G401.6 (cell line): ENCODE data around the gene EYA2.

Experiments used
- FAIRE-seq: peaks from 2 replicates; lab custom pipeline; 2012; peaks lifted over from hg19 to GRCh38; lab: Jason Lieb, UNC

EYA2 gene

DNA sequence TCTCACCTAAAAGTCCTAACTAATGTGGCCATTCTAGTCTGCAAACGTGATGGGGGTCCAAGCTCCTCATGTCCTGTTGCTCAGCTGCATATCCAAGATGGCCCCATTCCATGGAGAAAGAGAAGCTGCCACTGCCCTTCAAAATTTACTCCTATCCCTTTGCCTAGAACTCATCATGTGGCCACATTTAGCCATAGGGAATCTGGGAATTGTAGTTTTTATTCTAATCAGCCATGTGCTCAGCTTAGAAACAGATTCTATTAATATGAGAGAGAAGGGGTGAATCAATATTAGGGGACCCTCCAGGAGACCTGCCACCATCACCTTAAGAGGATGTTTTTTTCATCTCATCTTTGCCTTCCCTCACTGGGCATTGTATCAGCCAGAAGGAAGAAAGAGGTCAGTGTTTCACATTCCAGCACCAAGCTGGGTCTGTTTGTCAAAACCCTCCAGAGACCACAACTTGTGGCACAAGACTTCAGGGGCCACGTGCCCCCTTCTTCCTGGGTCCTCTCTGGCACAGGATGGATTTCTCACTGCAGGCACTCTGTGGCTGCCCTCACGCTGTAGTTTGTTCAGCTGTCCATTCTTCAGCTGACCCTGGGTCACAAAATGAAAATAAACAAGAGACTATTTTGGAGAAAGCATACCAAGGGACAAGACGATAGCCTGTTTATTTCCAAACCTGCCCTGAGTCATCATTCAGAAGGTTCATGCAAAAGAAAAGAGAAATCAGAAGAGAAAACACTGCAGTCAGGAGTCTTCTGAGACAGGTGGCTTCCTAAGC, 172.0 kb downstream of the EYA2 start:
- FAIRE-seq: no peak

DNA sequence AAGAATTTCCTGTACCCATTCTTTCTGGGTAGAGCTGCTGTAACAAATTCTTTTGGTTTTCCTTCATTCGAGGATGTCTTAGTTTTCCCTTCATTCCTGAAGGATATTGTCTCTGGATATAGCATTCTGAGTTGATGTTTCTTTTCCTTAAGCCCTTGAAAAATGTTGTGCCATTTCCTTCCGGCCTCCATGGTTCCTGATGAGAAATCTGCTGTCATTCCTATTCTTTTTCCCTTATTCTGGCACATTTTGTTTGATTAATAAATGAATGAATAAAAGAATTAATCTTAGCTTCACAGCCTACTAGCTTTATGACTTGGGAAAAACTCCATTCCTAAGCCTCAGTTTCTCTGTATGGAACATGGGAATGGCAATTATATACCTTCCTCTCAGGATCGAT, 173.1 kb downstream of the EYA2 start:
- no peak for FAIRE-seq

DNA sequence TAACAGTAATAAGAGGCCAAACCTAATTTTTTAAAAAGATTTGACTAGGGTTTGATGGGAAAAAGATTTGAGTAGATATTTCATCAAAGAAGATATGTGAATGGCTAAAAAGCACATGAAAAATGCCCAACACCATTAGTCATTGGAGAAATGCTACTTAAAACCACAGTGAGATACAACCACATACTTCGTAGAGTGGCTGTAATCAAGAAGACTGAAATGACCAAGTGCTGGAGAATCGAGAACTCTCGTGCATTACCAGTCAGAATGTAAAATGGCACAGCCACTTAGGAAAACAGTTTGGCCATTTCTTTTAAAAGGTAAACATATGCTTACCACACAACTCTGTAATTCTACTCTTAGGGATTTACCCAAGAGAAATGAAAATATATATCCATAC, 175.5 kb downstream of the EYA2 start:
- no peak for FAIRE-seq

DNA sequence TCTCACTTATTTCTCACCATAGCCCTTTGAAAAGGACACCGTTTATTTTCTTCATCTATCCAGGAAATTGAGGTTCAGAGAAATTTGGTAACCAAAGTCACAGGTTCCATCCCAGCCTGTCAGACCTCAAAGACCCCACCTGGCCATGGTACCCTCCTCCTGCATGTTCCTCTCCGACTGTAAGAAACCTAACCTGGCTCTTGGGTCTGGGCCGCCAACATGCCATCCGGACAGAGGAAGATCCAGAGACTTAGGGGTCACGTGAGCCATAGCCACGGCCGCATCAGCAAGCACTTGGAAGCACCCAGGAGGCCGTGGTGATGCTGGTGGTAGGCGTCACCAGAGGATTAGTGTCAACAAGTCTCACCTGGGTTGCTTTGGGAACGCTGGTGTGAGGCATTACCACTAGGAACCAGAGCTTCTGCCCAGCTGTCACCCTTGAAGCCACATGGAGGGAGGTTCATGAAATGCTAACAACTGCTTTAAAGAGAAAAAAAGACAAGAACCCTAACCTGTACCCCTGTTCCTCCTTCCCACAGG, 177.1 kb downstream of the EYA2 start:
- FAIRE-seq: no peak

DNA sequence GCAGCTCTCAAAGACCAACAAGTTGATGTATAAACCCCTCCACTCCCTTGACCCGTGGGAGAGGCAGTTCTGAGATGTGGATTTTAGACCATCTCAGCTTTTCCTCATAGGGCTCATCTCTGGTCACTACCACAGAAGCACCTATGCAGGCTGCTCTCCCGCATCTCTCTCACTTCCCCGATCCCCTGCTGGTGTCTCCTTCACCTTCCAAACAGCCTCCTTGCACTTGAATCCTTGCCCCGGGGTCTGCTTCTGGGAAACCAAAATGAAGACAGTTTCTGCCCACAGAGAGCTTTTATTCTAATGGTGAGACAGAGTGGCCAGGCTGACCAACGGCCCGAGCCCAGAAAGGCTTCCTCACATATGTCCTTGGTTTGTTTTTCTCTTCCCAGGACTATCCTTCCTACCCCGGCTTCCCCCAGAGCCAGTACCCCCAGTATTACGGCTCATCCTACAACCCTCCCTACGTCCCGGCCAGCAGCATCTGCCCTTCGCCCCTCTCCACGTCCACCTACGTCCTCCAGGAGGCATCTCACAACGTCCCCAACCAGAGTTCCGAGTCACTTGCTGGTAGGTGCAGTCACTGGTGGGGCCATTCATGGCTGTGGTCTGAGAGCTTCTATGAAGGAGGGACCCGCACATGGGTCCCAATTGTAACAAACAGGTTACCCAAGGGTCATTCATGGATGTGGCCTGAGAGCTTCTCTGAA, 179.3 kb downstream of the EYA2 start:
- FAIRE-seq: no peak

DNA sequence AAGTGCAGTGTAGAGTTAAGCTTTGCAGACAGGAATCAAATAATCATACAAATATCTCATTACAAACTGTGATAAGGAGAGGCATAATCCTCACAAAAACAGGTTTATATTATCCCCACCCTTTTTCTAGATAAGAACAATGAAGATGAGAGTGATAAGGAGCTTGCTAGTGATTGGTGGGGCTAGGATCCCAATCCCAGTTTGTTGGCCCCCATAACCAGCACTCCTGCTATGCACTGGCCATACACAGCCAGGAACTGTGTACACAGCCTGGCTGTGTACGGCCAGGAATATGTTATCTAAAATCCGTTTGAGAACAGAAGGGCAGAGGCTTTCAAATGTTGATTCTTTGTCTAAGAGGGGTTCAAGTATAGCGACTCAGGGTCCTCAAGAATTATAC, 180.6 kb downstream of the EYA2 start:
- FAIRE-seq: no peak

DNA sequence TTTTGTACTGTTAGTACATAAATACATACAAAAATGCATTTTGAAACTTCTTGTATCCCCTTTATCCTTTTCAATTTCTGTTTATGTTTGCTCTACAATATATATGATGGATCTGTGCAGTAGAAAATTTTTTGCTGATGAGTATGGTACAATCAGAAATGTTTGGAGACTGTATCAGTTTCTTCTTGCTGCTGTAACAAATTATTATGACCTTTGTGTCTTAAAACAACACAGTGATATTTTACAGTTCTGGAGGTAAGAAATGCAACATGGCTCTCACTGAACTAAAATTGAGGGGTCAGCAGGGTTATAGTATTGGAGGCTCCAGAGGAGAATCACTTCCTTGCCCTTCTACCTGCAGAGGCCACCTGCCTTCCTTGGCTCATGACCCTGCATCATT, 184.4 kb downstream of the EYA2 start:
- FAIRE-seq: no peak

DNA sequence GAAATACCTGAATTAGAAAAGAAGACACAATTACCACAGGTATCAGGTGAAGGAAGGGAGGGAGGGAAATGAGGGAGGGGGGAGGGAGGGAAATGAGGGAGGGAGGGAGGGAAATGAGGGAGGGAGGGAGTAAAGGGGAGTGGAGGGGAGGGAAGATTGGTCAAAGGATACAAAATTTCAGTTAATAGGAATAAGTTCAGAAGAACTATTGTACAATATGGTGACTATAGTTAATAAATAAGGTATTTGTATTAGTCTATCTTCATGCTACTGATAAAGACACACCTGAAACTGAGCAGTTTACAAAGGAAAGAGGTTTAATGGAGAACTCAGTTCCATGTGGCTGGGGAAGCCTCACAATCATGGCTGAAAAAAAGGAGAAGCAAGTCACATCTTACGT, 185.7 kb downstream of the EYA2 start:
- no peak for FAIRE-seq

DNA sequence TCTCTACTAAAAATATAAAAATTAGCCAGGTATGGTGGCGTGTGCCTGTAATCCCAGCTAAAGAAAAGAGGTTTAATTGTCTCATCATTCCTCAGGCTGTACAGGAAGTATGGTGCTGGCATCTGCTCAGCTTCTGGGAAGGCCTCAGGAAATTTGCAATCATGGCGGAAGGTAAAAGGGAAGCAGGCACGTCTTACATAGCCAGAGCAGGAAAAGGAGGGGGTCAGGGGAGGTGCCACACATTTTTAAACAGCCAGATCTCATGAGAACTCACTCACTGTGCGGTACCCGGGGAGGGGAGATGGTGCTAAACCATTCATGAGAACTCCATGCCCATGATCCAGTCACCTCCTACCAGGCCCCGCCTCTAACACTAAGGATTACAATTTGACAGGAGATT, 191.7 kb downstream of the EYA2 start:
- no peak for FAIRE-seq

DNA sequence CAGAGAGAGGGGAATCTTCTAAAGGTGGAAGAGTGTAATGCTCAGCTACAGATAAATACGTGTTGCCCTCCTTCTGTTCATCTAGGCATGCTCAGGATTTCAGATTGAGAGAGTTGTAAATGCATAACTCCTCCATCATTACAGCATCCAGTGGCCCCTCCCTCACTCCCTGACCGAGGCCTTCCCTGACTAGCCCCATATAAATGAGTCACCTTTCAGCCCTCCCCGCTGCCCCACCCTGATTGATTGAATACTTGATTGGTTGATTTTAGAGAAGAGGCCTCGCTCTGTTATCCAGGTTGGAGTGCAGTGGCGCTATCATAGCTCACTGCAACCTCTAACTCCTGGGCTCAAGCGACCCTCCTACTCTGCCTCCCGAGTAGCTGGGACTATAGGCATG, 193.7 kb downstream of the EYA2 start:
- FAIRE-seq: no peak

DNA sequence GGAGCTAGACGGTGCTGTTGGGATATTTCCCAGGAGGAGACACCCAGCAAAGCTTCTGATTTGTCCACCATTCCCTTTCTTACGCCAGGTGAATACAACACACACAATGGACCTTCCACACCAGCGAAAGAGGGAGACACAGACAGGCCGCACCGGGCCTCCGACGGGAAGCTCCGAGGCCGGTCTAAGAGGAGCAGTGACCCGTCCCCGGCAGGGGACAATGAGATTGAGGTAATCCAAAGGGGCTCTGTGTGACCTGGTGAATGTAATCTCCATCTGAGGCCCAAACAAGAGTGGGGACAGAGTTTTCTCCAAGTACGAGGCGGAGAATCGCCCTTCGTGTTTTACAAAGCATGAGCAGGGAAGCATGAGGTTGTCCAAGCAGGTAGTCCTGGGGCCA, 194.5 kb downstream of the EYA2 start:
- no peak for FAIRE-seq

DNA sequence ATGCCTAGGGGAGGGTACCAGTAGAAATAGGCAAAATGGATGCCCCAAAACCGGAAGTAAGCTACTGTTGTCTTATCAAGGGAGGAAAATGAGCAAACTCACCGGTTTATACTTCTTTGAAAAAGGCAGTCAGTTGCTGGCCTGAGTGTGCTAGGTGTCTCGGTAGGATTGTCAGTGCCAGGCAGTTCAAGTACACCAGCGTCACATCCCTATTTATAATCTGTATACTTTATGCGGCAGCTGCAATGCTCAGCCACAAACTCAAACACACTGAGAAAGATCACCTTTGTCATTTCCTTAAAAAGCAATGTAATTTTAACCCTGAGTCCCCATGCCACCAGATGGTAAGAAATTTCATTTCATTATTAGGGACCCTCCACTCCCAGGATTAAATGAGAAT, 196.2 kb downstream of the EYA2 start:
- FAIRE-seq: no peak

DNA sequence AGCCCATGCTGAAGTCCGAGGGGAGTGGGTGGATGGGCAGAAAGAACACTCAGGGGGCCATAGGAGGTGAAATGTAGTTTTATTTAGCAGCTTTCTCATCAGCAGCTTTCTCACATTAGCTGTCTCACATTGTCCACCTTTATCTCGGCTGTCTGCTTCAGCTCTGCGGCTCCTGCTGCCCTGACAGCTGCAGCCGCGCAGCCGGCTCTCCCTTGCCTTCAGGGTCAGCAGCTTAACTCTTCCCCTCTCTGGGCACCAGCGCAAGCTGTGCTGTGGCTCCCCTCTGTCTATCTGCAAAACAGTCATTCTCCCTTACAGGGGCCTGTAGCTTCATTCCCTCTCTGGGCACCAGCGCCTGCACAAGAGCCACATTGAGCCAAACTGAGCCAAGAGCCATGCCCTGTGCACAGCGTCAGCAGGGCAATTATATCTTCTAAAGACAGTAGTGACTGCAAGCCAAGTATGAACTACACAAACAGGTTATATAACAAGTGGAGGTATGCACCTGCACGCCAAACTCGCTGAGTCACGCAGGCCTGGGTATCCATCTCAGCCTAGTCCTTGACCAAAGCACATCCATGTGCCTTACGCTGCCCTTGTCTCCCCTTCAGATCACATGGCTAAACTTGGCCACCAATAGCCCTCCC, 198.8 kb downstream of the EYA2 start:
- no peak for FAIRE-seq

DNA sequence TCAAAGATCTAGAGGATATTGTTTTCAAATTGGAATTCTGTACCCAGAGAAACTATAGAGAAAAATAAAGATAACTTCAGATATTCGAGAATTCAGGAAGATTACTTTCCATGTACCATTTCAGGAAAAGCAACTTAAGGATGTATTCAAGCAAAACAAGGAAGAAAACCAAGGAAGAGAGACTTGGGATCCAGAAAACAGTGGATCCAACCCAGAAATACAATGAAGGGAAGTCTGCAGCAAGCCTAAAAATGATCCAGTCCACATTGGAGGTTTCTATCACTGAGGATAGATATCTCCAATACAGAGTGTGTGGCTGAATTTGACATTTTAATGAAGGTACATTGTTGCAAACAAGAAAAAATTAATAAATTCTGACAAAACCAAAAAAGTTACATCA, 201.0 kb downstream of the EYA2 start:
- no peak for FAIRE-seq

DNA sequence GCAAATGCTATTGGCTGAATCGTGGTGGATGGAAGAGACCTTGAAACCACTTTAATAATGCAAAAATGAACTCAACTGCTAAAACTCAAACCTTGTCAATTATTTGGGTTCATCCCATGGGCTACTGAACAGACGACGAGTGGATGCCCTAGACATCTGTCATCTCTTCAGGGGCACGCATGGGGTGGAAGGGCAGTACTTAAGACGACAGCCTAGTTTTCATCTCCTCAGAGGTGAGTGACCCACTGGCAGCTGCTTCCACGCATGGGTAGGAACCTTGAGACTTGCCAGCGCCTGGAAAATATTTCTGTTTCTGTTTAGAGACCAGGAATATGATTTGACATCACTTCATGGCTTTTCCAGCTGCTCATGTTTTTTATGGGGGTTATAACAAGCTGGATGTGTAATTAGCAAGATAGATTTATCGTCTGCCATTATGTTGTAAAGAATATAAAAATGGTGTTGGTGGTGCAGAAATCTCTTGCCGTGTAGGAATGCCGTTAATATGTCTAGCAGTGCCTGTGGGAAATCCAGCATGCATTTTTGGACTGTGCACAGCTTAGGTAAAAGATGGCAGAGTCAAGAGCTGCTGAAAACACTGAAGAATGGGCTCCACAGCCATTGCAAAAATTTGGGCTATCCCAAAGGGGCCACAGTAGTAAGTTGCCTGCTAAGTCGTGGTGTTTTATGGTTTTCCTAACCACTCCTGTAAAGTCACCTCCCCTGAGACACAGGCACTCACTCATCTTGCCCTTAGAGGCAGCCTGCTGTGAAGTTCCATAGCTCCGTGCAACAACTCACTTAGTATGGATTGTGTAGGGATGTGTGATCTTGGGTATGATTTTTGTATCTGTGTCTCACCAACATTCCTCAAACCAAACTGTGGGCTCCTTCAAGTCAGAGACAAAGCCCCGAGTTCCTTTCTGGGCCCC, 203.3 kb downstream of the EYA2 start:
- no peak for FAIRE-seq

DNA sequence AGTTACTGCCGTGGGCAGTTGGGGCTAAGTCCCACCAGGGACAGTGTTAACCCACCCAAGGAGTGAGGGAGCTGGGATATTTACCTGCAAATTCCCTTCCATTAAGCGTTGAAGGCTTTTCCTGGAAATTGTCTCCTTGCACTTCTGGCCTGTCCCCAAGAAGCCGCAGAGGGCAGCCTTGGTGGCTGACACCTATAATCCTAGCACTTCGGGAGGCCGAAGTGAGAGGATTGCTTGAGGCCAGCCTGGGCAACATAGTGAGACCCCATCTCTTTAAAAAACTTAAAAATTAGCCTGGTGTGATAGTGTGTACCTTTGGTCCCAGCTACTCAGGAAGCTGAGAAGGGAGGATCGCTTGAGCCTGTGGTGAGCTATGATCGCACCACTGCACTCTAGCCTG, 204.4 kb downstream of the EYA2 start:
- FAIRE-seq: no peak

DNA sequence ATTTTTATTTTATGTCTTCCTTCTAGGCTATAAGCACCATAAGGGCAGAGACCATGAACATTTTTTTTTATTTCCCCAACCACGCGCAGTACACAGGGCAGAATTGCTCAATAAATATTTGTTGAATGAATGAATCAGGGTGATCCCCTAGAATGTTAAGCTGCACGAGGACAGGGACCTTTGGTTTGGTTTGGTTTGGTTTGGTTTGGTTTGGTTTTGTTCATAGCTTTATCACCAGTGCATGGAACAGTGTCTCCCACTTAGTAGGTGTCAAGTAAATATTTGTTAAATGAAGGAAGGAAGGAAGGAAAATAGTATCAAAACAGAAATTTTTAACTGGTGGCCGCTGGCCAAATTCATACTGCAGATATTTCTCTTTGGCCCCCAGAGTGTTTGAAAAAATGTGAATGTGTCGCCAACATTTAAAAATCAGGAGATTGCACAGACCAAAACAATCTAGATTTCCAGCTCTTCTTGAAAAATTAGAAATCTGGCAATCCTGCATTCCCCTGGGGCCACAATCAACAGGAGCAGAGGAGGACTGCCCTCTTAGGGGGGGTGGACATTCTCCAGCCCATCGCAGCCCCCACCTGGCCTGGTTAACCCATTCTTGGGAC, 205.3 kb downstream of the EYA2 start:
- no peak for FAIRE-seq

DNA sequence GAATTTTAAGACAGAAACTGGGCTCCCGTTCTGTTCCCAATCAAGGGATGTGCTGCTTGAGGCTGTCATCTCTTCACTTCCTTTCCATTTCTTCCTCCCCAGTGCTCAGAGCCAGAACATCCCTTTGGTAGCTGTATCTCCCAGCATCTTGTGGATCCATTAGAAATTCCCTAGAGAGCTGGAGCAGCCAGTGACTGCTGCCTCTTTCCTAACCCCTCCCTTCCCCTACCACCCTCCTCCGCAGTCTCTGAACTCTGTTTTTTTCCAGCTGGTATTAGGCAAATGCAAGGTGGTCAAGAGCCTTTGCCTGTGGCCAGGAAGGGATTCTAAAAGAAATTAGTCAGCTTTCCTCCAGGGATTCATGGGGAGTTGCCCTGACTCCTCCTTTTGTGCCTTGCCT, 208.0 kb downstream of the EYA2 start:
- FAIRE-seq: no peak

DNA sequence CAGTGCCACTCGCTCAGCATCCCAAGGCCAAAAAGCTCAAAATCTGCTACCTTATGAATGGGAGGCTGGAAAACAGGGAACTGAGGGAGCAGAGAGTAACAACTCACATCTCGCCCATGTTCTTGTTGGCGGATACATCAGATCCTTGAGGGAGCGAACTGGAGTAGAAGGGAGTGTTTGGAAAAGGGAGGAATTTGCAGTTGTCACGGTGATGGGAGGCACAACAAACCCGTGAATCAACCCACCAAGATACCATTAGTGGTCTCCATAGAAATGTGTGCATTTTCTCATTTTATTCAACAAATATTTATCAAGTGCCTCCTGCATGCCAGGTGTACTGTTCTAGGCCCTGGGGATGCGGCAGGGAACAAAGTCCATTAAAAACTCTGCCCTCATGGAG, 212.1 kb downstream of the EYA2 start:
- FAIRE-seq: no peak

DNA sequence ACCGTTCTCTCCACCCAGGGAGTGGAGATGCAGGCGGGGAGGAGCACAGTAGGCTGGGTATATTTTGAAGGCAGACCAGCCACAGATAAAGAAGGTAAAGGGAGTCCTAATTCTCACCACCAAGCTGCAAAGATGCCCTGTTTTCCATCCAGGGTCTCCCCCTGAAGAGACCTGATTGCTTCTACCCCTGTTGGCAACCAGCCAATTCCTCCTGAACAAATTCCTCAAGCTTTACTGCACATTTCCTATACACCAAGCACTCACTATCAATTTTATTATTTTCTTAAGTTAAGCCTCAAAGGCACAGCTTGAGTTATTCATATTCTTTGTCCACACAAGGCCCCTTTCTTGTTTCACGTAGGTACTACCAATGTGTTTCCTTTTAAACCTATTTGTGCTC, 214.4 kb downstream of the EYA2 start:
- no peak for FAIRE-seq

DNA sequence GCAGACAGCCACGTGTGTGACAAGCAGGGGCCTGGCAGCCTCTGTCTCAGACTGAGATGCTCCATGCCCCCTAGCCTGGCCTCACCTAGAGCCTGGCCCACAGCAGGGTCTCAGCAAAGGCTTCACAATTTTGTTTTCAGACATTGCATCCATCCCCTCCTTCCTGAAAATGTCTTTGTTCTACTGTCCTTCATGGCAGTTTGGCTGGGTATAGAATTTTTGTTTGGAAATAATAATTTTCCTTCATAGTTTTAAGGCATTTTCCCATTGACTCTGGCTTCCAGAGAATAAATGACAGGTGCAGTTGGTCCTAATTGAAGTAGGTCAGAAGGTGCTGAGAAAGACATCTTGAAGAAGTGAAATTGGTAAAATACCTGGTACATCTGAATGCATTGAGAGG, 216.2 kb downstream of the EYA2 start:
- no peak for FAIRE-seq

DNA sequence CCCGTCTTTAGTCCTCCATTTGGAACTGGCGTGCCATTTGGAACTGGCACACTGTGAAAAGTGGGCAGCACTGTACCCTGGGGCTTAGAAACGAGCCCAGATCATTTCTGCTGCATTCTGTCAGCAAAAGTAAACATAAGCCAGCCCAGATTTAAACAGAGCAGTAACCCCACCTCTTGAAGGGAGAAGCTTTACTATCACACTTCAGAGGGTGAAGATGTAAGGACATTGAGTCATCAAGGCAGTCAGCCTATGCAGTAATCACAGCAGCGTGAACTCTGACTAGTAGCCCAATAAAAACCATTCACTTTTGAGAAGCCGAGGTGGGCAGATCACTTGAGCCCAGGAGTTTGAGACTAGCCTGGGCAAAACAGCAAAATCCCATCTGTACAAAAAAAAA, 216.9 kb downstream of the EYA2 start:
- no peak for FAIRE-seq
